Vagina (tissue), 2 donors: ENCODE data around the gene ATP5MG.

Source experiments
- CTCF ChIP-seq, 3 experiments: fragments of 450-650 bp in 2 of 3; fragments of 200-600 bp in 1 of 3; sonication (generic) in 1 of 3; IDR thresholded peaks; one replicate each; pipeline ENCODE4 v1.5.1; 2017 to 2019; ENCODE audit warnings: antibody characterized with exemption in 3 of 3, mild to moderate bottlenecking in 2 of 3, moderate library complexity in 2 of 3
- POLR2A ChIP-seq, 2 donors: fragments of 450-650 bp; IDR thresholded peaks; one replicate each; pipeline ENCODE4 v1.6.1; 2017; ENCODE audit warnings: antibody characterized with exemption in 2 of 2, mild to moderate bottlenecking in 2 of 2, moderate library complexity in 2 of 2

DNA sequence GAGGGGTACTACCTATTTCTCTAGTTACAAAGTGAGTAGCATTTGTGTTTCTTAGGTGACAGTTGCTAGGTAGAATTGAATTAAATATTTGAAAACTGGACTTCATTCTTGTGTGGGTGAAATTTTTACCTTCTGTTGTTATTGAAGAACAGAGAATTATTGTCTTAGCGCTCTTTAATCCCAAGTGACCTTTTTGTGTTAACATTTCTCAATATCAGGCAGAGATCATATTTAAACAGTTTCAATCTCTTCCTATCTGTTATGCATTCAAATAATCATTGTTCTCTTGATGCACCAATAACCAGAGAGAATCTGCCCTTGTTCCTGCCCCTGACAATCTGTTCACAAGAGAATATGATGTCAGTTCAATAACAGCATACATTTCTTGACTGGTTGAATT, 49.0 kb downstream of the ATP5MG start:
- TF ChIP-seq CTCF (IDR thresholded peaks at IDR 0.05) = no peak
- no peak for TF ChIP-seq POLR2A (IDR thresholded peaks at IDR 0.05)
